ENCODE measurements around the gene SH3TC2.

Gene SH3TC2

DNA sequence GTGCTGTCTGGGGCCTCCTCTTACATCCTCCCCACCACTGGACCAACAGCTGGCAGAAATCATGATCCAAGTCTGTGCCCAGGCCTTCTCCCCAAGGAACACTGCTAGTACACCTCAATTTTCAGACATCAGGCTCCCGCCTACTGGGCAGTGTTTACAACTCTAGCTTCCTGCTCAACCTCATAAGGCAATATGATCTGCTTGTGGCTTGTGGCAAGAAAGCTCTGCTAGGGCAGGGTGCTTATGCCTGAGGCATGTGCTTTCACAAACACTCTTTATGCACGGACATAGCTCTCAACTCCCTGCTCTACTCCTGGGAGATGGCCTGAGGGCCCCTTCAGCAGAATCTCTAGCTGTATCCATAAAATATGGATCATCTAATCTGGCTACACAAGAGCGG lies 32.5 kb downstream of the SH3TC2 start:
- DNase-seq (ENCODE audit: low spot score), result no peak

DNA sequence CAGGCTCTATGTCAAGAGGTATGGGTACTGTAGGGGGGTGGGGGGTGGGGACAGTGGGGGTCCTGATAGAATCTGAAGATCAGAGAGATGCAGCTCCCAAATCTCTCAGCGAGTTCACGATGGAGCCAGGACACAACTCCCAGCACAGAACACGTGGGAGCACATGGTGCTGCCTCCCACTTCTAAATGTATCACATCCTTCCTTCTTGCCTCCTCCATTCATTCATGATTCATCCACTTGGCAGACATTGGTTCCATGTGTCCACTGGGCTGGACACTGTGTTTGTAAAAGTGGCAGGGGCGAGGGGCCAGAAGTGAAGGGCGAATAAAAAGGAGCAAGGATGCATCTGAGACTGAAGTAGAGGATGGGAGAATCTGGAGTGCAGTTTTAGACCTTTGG lies 33.9 kb downstream of the SH3TC2 start:
- no peak for DNase-seq (ENCODE audit: low spot score)

DNA sequence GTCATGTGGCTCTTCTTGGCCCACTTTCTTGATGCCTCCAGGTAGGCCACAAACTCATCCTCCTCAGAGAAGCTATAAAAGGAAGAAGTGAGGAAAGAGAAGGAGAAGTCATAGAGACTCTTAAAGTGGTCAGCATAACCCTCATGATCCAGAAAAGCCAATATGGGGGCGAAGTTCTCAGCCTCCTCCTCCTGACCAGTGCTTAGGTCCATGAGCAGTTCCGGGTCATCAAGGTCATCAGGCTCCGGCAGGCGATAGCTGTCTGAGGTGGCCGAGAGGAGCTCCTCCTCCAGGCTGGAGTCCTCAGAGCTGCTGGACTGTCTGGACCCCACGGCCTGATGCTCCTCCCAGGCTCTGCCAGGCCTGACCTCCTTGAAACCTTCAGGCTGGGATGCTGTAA lies 34.7 kb downstream of the SH3TC2 start:
- DNase-seq (ENCODE audit: low spot score), result no peak

DNA sequence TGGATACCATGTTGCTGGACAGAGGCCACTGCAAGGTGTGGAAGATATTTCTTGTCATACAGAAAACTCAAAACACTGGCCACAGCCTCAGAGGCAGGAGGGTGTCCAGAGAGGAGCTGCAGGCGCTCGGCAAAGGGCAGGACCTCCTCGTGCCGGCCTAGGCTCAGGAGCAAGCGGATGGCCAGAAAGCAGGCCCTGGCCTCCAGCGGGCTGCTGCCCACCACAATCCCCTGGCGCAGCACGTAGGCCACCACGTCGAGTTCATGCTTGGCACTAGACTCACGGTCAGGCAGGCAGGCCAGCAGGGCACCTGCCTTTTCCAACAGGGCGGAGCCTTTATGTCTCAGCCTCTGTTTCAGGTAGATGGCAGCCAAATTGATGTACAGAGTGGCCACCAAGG lies 35.2 kb downstream of the SH3TC2 start:
- no peak for DNase-seq (ENCODE audit: low spot score)

DNA sequence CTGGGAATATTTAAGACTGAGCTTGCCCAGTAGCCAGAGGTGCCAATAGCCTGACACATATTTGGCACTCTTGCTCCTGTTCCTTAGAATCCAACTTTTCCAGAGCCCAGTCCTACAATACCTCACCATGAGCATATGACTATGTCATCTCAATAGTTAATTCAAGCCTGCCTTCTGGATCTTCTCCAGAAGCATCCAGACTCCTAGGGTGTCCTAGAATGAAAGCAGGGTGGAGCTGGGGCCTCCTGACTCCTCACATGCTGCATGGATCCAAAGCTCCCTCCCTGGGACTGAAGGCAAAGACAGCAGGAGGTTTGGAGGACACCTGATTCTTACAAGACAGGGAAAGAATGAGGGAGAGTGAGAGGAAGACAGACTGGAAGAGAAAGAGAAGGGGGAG lies 37.9 kb downstream of the SH3TC2 start:
- DNase-seq (ENCODE audit: low spot score), result no peak

DNA sequence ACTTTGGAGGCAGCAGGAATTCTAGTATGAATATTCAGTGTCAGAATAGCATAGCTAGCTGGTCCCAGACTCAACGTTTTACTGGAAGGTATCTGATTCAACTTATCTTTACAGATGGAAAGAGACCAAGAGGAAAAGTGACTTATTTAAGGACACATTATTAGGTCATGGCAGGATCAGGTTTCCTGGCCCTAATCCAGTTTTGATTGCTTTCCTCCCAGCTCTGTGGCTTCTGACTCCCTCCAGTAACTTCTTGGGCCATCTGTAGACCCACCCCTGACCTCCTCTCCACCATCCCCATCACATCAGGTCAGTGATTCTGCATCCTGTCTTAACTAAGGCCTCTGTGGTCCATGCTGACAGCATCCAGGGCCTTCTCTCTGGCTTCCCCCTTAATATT lies 38.4 kb downstream of the SH3TC2 start:
- no peak for DNase-seq (ENCODE audit: low spot score)

DNA sequence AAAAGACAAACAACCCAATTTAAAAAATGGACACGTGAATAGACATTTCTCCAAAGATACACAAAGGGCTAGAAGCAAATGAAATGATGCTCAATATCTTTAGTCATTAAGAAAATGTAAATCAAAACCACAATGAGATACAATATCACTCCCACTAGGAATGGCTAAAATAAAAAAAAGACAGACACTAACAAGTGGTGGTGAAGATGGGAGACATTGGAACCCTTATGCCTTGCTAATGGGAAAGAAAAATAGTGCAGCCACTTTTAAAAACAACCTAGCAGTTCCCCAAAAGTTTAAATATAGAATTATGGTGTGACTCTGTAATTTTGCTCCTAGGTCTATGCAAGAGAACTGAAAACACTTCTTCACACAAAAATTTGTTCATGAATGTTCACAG lies 40.7 kb downstream of the SH3TC2 start:
- no peak for DNase-seq (ENCODE audit: low spot score)

DNA sequence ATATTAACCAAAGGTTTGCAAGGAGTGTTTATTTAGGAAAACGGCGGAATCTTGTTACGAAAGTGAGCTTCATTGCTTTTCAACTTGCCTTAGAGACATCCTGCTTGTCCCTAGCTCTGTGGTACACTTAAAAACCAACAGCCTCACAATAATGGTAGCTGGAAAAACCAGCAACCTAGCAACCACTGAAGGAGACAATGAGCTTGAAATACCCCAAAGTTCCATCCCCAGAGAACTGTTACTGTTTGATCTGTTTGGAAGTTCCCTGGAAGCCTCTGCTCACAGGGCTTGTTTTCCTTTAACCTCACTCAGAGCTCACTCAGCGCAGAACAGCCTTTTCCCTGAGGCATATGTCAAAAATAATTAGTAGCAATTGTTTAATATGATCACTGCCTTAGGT lies 43.2 kb downstream of the SH3TC2 start:
- DNase-seq (ENCODE audit: low spot score), result no peak

DNA sequence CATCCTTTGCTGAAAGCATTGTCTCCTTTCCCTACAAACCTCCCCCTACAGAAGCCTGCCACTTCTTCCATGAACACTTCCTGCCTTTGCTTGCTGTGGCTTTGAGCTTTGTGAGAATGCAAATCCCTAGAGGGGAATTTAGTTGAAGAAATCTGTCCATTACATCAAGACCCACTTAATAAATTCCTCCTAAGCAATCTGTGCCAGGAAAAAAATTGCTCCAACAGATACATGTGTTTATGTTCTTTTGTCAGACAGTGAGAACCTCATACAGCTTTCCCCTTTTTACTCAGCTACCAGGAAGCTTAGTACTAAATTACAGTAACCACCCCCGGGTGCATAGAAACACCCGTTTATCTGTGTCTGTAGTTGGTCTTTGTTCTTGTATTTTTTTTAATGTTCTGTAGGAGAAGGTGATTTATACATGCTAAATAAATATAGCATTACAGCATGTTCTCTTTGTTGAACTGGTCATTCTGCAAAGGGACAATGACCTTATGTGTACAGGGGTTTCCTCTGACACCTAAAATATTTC lies 43.9 kb downstream of the SH3TC2 start:
- no peak for DNase-seq (ENCODE audit: low spot score)

DNA sequence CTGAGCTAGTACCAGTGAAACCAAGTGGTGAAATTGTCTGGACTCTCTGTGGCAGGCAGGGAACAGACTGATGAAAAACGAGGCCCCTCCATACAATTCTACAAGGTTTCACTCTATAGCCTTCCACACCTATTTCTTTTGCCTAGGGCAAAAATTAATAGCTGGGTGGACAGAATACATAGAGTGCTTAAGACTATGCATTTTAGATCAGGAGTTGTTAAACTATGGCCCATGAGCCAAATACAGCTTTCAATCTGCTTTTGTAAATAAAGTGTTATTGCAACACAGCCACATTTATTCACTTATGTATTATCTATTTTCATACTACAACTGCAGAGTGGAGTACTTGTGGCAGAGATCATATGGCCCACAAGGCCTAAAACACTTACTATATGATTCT lies 45.2 kb downstream of the SH3TC2 start:
- DNase-seq (ENCODE audit: low spot score), result no peak

DNA sequence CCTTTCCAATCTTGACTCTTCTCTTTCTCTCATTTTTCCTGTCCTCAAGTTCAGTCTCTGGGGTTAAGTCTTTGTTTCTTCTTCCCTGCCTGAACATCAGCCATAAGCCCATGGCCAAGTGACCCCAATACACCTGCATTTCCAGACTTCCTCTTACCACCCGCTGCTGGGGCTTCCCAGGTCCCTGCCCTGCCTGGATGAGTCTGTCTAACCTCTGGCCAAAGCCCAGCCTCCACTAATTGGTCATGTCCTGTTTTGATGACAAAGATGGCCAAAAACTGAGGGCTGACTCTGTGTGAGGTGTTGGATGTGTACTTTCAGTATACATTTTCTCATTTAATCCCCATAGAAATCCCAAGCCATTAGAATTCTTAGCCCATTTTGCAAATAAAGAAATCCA lies 47.3 kb downstream of the SH3TC2 start:
- DNase-seq (ENCODE audit: low spot score), result no peak

DNA sequence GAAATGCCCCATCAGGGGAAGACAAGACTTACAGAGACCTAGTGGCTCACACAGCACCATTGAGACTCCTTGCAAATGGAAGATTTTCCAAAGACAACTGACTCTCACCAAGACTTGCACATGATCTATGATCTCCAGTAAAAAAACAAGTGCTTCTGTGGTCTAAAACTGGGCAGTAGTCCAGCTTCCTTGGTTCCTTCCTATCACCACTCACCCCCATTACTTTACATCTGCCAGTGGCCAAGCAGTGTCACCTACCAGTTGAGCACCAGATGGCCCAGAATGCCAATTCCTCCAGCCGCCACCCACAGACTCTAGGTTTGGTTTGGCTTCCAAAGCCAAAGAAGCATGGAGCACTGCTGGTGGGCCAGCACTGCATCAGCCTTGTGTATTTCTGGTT lies 47.7 kb downstream of the SH3TC2 start:
- no peak for DNase-seq (ENCODE audit: low spot score)

DNA sequence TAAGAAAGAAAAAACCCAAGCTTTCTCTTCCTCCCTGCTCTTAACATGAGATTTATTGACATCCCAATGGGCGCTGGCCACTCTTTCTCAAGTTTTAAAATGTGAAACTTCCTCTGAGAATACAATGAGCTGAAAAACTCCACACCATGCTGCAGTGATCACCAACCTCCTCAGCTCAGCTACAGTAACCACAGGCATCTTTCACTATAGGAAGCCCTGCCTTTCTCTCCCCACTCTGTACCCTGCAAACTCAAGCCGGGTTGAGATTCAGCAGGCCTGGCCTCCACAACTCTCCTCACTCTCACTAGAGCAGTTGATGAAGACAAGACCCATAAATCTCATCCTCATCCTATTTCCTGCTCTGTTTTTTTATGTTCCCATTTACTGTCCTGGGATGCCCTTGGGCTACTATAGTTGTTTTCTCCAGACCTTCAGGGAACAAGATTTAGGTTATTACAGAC lies 48.3 kb downstream of the SH3TC2 start:
- DNase-seq (ENCODE audit: low spot score), result no peak

DNA sequence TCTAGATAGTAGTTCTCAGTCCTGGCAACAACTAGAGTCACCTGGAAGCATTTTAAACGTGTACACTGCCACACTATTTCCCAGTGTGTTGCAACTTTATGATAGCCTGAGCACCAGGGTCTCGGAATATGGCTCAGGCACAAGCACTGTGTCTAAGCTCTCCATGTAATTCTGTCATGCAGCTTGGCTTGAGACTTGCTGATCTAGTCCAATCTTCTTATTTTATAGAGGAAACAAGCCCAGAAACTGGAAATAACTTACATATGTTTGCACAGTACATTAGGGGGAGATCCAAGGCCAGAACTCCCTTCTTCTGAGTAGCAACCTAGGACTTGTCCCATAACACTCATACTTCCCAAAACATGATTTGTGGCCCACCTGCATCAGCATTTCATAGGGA lies 49.1 kb downstream of the SH3TC2 start:
- no peak for DNase-seq (ENCODE audit: low spot score)

DNA sequence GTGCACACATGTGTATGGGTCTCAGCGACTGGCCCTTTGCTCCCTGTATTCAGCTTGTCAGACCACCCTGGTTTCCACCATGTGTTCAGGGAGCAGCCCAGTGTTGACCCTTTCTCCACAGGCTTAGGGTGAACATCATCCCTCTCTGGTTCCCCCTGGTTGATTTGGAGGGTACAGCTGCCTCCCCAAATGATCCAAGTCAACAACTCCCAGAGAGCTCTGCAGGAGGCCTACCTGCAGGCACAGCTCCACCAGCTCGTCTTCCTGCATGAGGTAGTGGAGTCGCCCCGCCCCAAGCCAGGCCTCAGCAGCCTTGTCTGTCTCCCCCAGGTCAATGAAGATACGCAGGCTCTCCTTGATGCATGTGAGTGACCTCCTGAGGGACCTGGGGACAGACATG lies 50.5 kb downstream of the SH3TC2 start:
- DNase-seq (ENCODE audit: low spot score), result no peak

DNA sequence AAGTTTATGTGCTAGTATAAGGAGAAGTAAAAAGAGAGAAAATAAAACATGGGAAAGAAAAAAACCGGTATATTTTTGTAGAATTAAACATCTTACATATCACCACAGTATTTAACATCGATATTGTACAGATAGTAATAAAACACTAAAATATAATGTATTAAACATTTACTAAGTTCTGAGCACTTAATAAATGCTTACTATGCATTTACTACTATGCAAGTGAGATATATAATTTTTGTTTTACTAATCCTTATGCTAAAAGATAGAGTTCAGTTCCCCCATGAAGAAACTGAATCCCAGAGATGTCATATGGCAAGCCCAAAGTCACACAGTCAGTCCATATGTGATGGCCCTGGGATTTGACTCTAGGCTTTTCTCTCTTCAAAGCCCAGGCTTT lies 51.1 kb downstream of the SH3TC2 start:
- no peak for DNase-seq (ENCODE audit: low spot score)

DNA sequence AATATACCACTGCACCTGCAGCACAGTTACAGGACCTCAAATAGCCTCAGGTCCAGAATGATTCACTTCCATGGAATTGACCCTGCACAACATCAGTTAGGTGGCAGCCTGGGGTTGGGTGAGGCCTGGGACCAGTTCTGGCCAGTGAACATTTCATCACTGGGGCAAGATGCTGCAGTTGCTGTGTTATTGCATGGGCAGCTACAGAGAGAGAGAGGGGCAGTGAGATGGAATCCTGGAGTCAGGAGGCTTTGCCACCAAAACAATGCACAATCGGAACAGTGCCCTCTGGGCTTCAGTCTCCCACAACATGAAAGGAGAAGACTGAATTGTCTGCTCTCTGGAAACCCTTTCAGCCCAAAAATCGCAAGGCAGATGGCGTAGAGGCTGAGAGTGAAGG lies 51.8 kb downstream of the SH3TC2 start:
- DNase-seq (ENCODE audit: low spot score), result no peak

DNA sequence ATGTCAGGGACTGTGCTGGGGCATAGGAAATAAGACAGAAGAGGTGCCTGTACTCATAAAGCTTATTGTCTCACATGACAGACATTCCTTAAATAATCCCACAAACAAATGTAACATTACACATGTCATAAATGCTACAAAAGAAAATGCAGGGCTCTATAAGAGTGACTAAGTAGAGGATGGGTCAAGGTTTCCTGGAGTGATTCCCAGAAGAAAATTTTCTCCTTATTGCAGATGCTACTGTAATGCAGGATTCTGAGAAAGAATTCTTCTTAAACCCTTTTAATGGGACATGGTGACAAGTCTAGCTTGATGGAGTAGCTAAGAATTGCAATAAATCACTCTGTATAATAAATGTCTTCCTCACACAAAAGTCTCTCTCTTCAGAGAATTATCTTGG lies 55.7 kb downstream of the SH3TC2 start:
- no peak for DNase-seq (ENCODE audit: low spot score)

DNA sequence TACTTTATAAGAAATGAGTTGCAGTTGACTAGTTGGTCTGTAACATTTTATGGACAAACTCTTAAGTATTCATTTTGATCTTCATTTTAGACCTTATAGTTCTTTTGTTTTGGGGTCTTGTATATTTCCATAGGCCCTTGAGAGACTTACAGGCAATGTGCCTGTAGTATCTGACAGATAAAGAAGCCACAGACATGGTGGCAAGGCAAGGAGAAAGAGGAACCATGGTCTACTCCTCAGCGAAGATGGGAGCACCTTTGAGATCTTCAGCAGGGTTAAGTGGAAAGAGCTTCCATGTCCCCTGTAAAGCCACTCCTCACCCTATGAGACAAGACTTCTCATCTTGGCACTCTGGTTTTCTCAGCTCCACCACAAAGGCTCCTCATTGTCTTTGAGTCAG lies 56.4 kb downstream of the SH3TC2 start:
- DNase-seq (ENCODE audit: low spot score), result no peak

DNA sequence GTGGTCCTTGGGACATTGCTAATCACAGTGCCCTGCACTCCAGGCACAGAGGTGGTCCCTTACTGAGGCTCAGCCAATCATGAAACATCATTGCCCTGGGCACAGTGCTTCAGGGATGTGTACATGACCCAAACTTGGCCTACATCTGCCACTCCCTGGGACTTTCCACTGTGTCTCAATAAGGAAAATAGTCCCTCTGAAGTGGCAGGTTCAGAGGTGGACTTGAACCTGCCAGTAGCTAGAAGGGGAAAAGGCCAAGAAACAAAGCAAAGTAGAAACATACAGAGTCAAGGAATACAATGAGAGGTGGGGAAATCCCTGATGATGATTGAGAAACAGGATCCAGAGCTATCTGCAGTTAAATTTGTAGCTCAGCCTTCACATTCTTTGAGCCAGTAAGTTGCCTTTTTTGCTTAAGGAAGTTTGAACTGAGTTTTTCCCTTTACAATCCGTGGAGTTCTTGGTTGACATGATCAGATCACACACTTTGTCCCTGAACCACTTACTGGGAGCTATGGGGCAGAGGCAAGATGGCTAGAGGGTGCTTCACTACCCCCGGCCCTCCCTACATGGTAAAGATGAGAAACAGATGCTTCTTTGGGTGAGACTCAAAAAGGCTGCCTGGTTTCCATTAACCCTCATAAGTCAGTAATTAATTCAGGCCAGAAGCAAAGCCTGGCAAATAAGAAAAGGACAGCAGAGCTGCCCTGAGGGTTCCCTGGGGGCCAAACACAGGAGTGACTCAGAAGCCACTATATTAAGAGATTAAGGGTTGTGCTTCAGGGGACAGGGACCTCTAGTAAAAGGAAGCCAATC lies 57.6 kb downstream of the SH3TC2 start:
- peak; percentile 50 for DNase-seq (ENCODE audit: low spot score)

DNA sequence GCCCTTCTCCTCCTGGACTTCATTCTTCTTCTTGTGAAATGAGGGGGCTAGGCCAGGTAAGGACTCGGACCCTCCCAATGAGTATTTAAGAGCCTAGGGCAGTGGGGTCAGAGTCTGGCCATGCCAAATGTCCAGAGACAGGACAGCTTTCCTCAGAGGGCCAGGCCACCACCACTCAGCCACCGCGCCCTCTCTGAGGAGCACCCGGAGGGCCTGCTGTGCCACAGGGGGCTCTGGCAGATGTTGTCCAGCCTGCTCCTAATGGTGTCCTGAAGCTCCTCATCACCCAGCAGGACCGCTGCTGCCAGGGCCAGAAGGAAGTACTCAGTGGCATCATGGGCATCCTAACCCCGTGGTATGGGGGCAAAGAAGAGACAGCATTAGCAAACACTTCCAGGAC lies 58.3 kb downstream of the SH3TC2 start:
- DNase-seq (ENCODE audit: low spot score), result no peak

DNA sequence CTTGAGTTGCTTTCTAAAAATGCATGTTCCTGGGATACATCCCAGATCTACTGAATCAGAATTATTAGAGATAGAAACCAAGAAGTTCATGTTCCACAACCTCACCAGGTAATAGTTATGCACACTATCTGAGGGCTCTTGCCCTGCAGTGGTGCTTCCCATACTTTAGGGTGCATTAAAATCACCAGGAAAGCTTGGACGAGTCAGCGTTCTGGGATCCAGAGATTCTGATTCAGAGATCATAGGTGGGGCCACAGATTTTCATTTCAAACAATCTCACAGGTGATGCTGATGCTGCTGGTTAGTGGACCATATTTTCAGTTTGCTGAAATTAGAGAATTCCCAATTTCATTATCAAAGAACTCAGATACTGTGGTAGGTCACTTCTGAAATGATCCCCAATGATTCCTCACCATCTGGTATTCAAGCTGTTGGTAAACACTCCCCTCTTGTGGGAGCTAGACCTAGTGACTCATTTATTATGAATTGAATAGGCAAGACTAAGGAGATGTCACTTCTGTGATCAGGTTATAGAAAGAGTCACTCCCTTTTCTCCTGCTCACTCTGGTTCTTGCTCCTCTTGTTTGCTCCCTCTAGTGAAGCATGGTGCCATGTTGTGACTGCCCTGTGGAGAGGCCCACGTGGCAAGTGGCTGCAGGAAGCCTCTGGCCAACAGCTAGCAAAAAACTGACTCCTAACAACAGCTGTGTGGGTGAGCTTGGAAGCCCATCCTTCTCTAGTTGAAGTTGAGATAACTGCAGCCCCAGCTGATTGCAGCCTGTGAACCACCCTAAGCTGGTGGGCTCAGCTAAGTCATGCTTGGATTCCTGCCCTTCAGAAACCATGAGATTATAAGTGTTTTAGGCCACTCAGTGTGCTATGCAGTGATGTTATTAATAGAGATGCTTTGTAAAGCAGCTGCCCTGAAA lies 59.8 kb downstream of the SH3TC2 start:
- no peak for DNase-seq (ENCODE audit: low spot score)

DNA sequence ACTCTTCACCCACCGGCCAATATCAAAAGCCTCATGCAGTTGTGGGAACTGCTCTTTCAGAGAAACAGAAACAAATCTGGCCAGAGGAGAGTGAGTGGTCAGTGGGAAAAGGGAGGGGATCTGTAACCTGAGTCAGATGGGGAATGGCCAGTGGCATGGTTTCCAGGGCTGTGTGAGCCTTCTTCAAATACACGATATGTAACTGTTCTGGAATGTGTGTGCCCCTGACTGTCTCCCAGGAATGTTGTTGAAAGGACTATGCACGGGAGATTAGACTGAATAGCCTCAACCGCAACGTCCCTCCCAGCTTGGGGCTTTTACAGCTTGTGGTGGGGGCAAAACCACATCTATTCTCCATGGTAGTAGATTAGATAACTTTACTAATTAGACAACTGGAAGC lies 60.8 kb downstream of the SH3TC2 start:
- DNase-seq (ENCODE audit: low spot score), result no peak

Measured in SK-N-DZ (cell line).